ENCODE data around the gene CSGALNACT2. TPM values are rescaled to one million over a fixed set of nuclear protein-coding genes. Genes with fewer than 3 reads are reported as not detected.

The CSGALNACT2 gene
- total RNA-seq, 2 experiments from 2014 or later, result 19.3 to 19.5 TPM

GRCh38 chr10:43227911-43228782, 89.9 kb downstream of the CSGALNACT2 start:
- ChIA-PET CTCF (interaction anchor here (1.0 kb wide), 1 partner anchor 345 kb away, joined by 4 read pairs; no protein-coding TSS in a partner anchor), POLR2A (no interaction called here)
- Mint-ChIP-seq H3K36me3 (ENCODE audit: low read depth) (no peaks in the 10 kb centered on the region), H3K9me3 (ENCODE audit: low read depth) (no peaks in the 10 kb centered on the region), H3K4me3 (peak overlapping the region; percentile 61), H3K27me3 (peaks cover 26% of the 10 kb centered on the region), H3K27ac (no peak overlapping the region), H3K4me1 (peaks cover 36% of the 10 kb centered on the region)
- ATAC-seq (no peak), DNase-seq (peak; percentile 3)
- intact Hi-C loops (cut with DNase I, micrococcal nuclease), result no loop called here

- DNase-seq (peak; percentile 24), ATAC-seq (no peak)
- Mint-ChIP-seq H3K27me3 (peaks cover 26% of the 10 kb centered on the region), H3K9me3 (ENCODE audit: low read depth) (no peaks in the 10 kb centered on the region), H3K27ac (no peak overlapping the region), H3K4me1 (peaks cover 36% of the 10 kb centered on the region), H3K4me3 (peak overlapping the region; percentile 61), H3K36me3 (ENCODE audit: low read depth) (no peaks in the 10 kb centered on the region)
- intact Hi-C loops (cut with DNase I, micrococcal nuclease), result no loop called here
- ChIA-PET POLR2A (no interaction called here), CTCF (no interaction called here)
Observed at GRCh38 chr10:43228783-43229207, 90.5 kb downstream of the CSGALNACT2 start.

- ATAC-seq (peak; percentile 30), DNase-seq (peak; percentile 34)
- Mint-ChIP-seq H3K36me3 (ENCODE audit: low read depth) (no peaks in the 10 kb centered on the region), H3K4me1 (peaks cover 36% of the 10 kb centered on the region), H3K9me3 (ENCODE audit: low read depth) (no peaks in the 10 kb centered on the region), H3K27me3 (peaks cover 26% of the 10 kb centered on the region), H3K27ac (no peak overlapping the region), H3K4me3 (peak overlapping the region; percentile 61)
- CTCF ChIA-PET, result interaction anchor here (0.6 kb wide), 1 partner anchor 27 kb away, joined by 3 read pairs; no protein-coding TSS in a partner anchor
- intact Hi-C loops (cut with DNase I, micrococcal nuclease), result no loop called here
- POLR2A ChIA-PET, result no interaction called here
Observed at GRCh38 chr10:43229208-43230061, 91.2 kb downstream of the CSGALNACT2 start.

GRCh38 chr10:43230101-43230908, 92.1 kb downstream of the CSGALNACT2 start:
- Mint-ChIP-seq H3K4me3 (peak overlapping the region; percentile 37), H3K36me3 (ENCODE audit: low read depth) (no peaks in the 10 kb centered on the region), H3K9me3 (ENCODE audit: low read depth) (no peaks in the 10 kb centered on the region), H3K27me3 (peaks cover 22% of the 10 kb centered on the region), H3K4me1 (peaks cover 30% of the 10 kb centered on the region), H3K27ac (no peak overlapping the region)
- no peak for ATAC-seq
- ChIA-PET POLR2A (no interaction called here), CTCF (interaction anchor here (0.6 to 0.7 kb wide), 3 partner anchors 20 to 384 kb away, joined by 3 read pairs; no protein-coding TSS in a partner anchor)
- peak; percentile 3 for DNase-seq
- intact Hi-C loops (cut with DNase I, micrococcal nuclease), result no loop called here

GRCh38 chr10:43230909-43231522, 92.8 kb downstream of the CSGALNACT2 start:
- intact Hi-C loops (cut with DNase I, micrococcal nuclease), result no loop called here
- POLR2A ChIA-PET, result no interaction called here

GRCh38 chr10:43231523-43232078, 93.4 kb downstream of the CSGALNACT2 start:
- ATAC-seq (peak; percentile 32), DNase-seq (peak; percentile 30)
- Mint-ChIP-seq H3K4me1 (peaks cover 18% of the 10 kb centered on the region), H3K4me3 (no peak overlapping the region), H3K9me3 (ENCODE audit: low read depth) (no peaks in the 10 kb centered on the region), H3K27me3 (peaks cover 22% of the 10 kb centered on the region), H3K27ac (no peak overlapping the region), H3K36me3 (ENCODE audit: low read depth) (no peaks in the 10 kb centered on the region)
- POLR2A ChIA-PET, result no interaction called here
- CTCF ChIA-PET, result interaction anchor here (0.6 kb wide), 1 partner anchor 108 kb away, joined by 3 read pairs; no protein-coding TSS in a partner anchor
- intact Hi-C loops (cut with DNase I, micrococcal nuclease), result no loop called here

More at GRCh38 chr10:43230909-43231522, 92.8 kb downstream of the CSGALNACT2 start:
- Mint-ChIP-seq H3K27ac (no peak overlapping the region), H3K27me3 (peaks cover 22% of the 10 kb centered on the region), H3K4me3 (no peak overlapping the region), H3K9me3 (ENCODE audit: low read depth) (no peaks in the 10 kb centered on the region), H3K4me1 (peaks cover 23% of the 10 kb centered on the region), H3K36me3 (ENCODE audit: low read depth) (no peaks in the 10 kb centered on the region)
- DNase-seq (no peak), ATAC-seq (no peak)
- CTCF ChIA-PET, result interaction anchor here (0.6 to 0.7 kb wide), 3 partner anchors 19 to 384 kb away, joined by 3 read pairs; no protein-coding TSS in a partner anchor

GRCh38 chr10:43233601-43234430, 95.6 kb downstream of the CSGALNACT2 start:
- POLR2A ChIA-PET, result no interaction called here
- H3K27ac Mint-ChIP-seq, result no peak overlapping the region
- no peaks in the 10 kb centered on the region for H3K9me3 Mint-ChIP-seq (ENCODE audit: low read depth)
- peaks cover 13% of the 10 kb centered on the region for H3K27me3 Mint-ChIP-seq
- H3K4me1 Mint-ChIP-seq, result peaks cover 11% of the 10 kb centered on the region
- peak; percentile 4 for DNase-seq
- no peaks in the 10 kb centered on the region for H3K36me3 Mint-ChIP-seq (ENCODE audit: low read depth)
- intact Hi-C loops (cut with DNase I, micrococcal nuclease), result no loop called here
- CTCF ChIA-PET, result interaction anchor here (1.0 kb wide), 1 partner anchor 22 kb away, joined by 3 read pairs; no protein-coding TSS in a partner anchor
- no peak for ATAC-seq
- no peak overlapping the region for H3K4me3 Mint-ChIP-seq

GRCh38 chr10:43234471-43235041, 96.3 kb downstream of the CSGALNACT2 start:
- ATAC-seq, result no peak
- peaks cover 8% of the 10 kb centered on the region for H3K4me1 Mint-ChIP-seq
- H3K4me3 Mint-ChIP-seq, result no peak overlapping the region
- peaks cover 9% of the 10 kb centered on the region for H3K27me3 Mint-ChIP-seq
- CTCF ChIA-PET, result no interaction called here
- H3K36me3 Mint-ChIP-seq (ENCODE audit: low read depth), result peaks cover 2% of the 10 kb centered on the region
- DNase-seq, result peak; percentile 2
- intact Hi-C loops (cut with DNase I, micrococcal nuclease), result no loop called here
- no peaks in the 10 kb centered on the region for H3K9me3 Mint-ChIP-seq (ENCODE audit: low read depth)
- POLR2A ChIA-PET, result no interaction called here
- H3K27ac Mint-ChIP-seq, result no peak overlapping the region
